ENCODE results near the gene SLC6A16.

- TF ChIP-seq CTCF (IDR thresholded peaks at IDR 0.05; ENCODE audit: low read depth, low read length) (no peak), EZH2phosphoT487 (IDR thresholded peaks at IDR 0.05; ENCODE audit: low read depth) (no peak)
Observed at GRCh38 chr19:49371184-49371583, 46.2 kb upstream of the SLC6A16 start.
